Stomach smooth muscle (tissue), 2 donors: ENCODE results near the gene OPA1.

Experiments
- H3K27ac ChIP-seq: one replicate; pipeline ENCODE4 v1.7.0; 2013; ENCODE audit warnings: mild to moderate bottlenecking, low read length, inconsistent platforms
- H3K27me3 ChIP-seq, 2 donors: one replicate each; pipeline ENCODE4 v1.7.0; 2013; ENCODE audit warnings: low read length in 2 of 2; ENCODE audit not compliant: insufficient read depth in 2 of 2, control insufficient read depth in 1 of 2
- H3K36me3 ChIP-seq, 2 donors: one replicate each; pipeline ENCODE4 v1.7.0; 2013; ENCODE audit warnings: low read length in 2 of 2; ENCODE audit not compliant: control insufficient read depth in 2 of 2, insufficient read depth in 2 of 2
- H3K4me1 ChIP-seq: one replicate; pipeline ENCODE4 v1.7.0; 2013; ENCODE audit warnings: low read length; ENCODE audit not compliant: control insufficient read depth, insufficient read depth
- H3K4me3 ChIP-seq, 2 donors: one replicate each; pipeline ENCODE4 v1.7.0; 2013; ENCODE audit warnings: low read length in 2 of 2
- H3K9ac ChIP-seq, 2 donors: one replicate each; pipeline ENCODE4 v1.7.0; 2013; ENCODE audit warnings: low read length in 2 of 2, mild to moderate bottlenecking in 1 of 2
- H3K9me3 ChIP-seq, 2 donors: one replicate each; pipeline ENCODE4 v1.7.0; 2013; ENCODE audit warnings: low read length in 2 of 2; ENCODE audit not compliant: control insufficient read depth in 2 of 2
- donor health status: healthy.
- donor health status: Pancreatic carcinoma.

Gene OPA1

DNA sequence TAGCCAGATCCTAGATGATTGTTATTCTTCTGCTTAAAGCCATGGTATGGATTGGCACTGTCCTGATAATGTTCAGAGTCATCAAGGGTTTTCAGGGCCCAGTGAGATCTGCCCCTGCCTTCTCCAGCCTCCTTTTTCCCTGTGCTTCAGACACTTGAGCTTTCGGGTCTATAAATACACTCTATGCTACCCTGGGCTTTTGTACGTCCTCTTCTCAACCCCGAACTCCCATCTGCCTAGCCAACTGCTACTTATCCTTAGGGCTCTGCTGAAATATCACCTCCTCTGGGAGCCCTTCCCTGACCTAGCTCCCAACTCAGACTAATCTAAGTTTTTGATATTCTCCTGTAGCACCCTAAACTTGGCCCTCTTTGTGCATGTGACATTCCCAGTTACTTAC, 115.3 kb downstream of the OPA1 start:
- Histone ChIP-seq H3K9ac (no peak overlapping the region), H3K4me1 (peaks cover 3% of the 10 kb centered on the region), H3K27me3 (no peaks in the 10 kb centered on the region), H3K36me3 (no peaks in the 10 kb centered on the region), H3K9me3 (no peaks in the 10 kb centered on the region), H3K4me3 (no peak overlapping the region), H3K27ac (no peak overlapping the region)

- Histone ChIP-seq H3K9me3 (peaks cover 0 to 5% of the 10 kb centered on the region in 2 donors), H3K9ac (no peak overlapping the region), H3K36me3 (no peaks in the 10 kb centered on the region), H3K27ac (no peak overlapping the region), H3K4me3 (no peak overlapping the region), H3K27me3 (no peaks in the 10 kb centered on the region), H3K4me1 (no peaks in the 10 kb centered on the region)
Measured at GRCh38 chr3:193710286-193711165, 117.5 kb downstream of the OPA1 start.

DNA sequence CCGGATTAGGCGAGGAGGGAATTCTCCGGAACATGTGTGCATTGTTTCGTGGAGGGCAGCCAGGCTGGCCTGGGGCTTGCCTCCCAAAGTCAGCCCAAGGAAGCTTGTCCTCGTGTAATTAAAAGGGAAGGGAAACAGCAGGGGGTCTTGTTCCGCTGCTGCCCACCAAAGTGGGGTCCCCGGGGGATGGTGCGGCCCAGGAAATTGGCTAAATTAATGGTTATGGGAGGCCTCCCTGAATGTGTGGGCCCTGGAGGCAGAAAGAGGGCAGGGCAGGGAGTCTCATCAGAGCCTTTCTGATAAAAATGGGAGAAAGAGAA, 118.1 kb downstream of the OPA1 start:
- Histone ChIP-seq H3K27me3 (no peaks in the 10 kb centered on the region), H3K27ac (no peak overlapping the region), H3K9me3 (peaks cover 0 to 5% of the 10 kb centered on the region in 2 donors)

DNA sequence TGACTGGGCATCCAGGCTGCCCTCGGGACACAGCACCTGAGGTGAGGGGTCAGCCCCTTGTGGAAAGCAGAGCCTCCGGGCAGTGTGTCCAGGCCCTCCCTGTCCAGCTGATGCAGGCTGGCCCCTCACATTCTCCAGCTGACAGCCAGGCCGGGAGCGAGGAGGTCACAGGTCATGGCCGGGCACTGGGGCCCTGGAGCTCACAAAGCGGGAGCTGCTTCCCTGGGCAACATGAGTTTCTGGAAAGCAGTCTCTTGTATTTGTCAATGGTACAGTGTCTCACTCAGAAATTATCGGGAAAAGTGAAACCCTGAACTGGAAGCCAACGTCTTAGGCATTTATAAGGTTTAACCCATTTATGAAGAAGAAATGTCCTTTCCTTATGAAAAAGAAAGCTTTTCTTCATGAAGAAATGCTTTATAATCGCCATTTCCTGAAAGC, 118.5 kb downstream of the OPA1 start:
- Histone ChIP-seq H3K27me3 (no peaks in the 10 kb centered on the region), H3K4me3 (no peak overlapping the region), H3K4me1 (no peaks in the 10 kb centered on the region), H3K36me3 (no peaks in the 10 kb centered on the region), H3K9me3 (peaks cover 0 to 5% of the 10 kb centered on the region in 2 donors), H3K9ac (no peak overlapping the region), H3K27ac (no peak overlapping the region)

More for the DNA sequence above, 118.1 kb downstream of the OPA1 start:
- H3K4me3 ChIP-seq: no peak overlapping the region
- no peaks in the 10 kb centered on the region for H3K36me3 ChIP-seq
- H3K4me1 ChIP-seq: no peaks in the 10 kb centered on the region
- no peak overlapping the region for H3K9ac ChIP-seq

DNA sequence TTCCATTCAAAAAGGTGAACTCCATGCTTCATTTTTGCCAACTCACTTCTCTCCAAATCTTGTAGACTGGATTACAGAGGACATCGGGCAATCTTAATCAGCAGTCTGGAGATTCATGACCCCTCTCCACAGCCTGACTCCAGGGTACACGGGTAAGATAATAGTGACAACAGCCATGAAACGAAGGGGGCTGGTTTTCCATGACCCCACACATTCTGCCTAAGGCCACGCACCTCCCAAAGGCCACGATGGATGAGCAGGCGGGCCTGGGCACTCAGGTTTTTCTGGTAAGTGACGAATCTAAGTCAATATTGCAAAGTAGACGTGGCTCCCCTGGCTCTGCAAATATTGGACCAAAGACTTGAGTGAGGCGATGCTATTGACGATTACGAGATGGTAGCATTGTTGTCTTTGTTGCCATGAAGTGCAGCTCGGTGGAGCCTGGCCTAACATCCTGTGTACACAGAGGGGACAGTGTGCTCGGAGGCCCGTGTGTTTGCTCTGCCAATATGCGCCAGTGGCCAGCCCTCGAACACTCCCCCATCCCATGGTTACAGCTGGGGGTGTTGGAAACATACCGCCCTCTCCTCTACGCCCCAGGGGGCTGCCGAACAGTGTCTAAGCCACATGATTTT, 119.1 kb downstream of the OPA1 start:
- Histone ChIP-seq H3K27me3 (no peaks in the 10 kb centered on the region), H3K4me1 (no peaks in the 10 kb centered on the region), H3K9me3 (peaks cover 0 to 5% of the 10 kb centered on the region in 2 donors), H3K27ac (no peak overlapping the region), H3K9ac (no peak overlapping the region), H3K36me3 (no peaks in the 10 kb centered on the region), H3K4me3 (no peak overlapping the region)

GRCh38 chr3:193712938-193713337, 119.9 kb downstream of the OPA1 start:
- H3K9me3 ChIP-seq: peaks cover 0 to 5% of the 10 kb centered on the region in 2 donors
- H3K27ac ChIP-seq: no peak overlapping the region
- no peaks in the 10 kb centered on the region for H3K27me3 ChIP-seq
- no peak overlapping the region for H3K9ac ChIP-seq
- no peak overlapping the region for H3K4me3 ChIP-seq
- H3K4me1 ChIP-seq: no peaks in the 10 kb centered on the region
- H3K36me3 ChIP-seq: no peaks in the 10 kb centered on the region

GRCh38 chr3:193714523-193715137, 121.6 kb downstream of the OPA1 start:
- H3K9ac ChIP-seq: no peak overlapping the region

DNA sequence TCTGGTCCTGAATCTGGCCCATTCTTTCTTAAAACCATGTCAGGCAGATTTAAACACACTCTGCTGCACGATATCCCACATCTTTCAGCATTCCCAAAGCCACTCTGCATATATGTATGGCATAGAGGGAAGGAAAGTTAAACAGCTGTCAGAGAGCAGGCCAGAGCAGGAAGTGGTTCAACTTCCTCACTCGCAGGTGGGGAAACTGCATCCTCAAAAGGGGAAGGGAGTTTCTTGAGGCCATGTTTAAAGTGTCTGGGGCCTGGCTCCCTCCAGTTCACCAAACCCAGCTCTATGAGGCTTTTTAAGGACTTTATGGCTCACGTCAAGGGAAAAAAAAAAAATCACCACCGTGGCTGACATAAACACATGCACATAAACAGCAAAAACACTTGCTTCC, 123.1 kb downstream of the OPA1 start:
- Histone ChIP-seq H3K4me1 (no peaks in the 10 kb centered on the region), H3K27ac (no peak overlapping the region), H3K9me3 (peaks cover 0 to 5% of the 10 kb centered on the region in 2 donors), H3K36me3 (no peaks in the 10 kb centered on the region), H3K4me3 (no peak overlapping the region), H3K9ac (no peak overlapping the region), H3K27me3 (no peaks in the 10 kb centered on the region)

More at GRCh38 chr3:193714523-193715137, 121.6 kb downstream of the OPA1 start:
- no peaks in the 10 kb centered on the region for H3K36me3 ChIP-seq
- no peak overlapping the region for H3K4me3 ChIP-seq
- no peaks in the 10 kb centered on the region for H3K27me3 ChIP-seq
- no peaks in the 10 kb centered on the region for H3K4me1 ChIP-seq
- H3K9me3 ChIP-seq: peaks cover 0 to 5% of the 10 kb centered on the region in 2 donors
- no peak overlapping the region for H3K27ac ChIP-seq

- H3K4me1 ChIP-seq: no peaks in the 10 kb centered on the region
- peaks cover 0 to 1% of the 10 kb centered on the region in 2 donors for H3K9me3 ChIP-seq
- no peak overlapping the region for H3K4me3 ChIP-seq
- no peak overlapping the region for H3K27ac ChIP-seq
- no peaks in the 10 kb centered on the region for H3K36me3 ChIP-seq
- H3K27me3 ChIP-seq: no peaks in the 10 kb centered on the region
- no peak overlapping the region for H3K9ac ChIP-seq
Measured at GRCh38 chr3:193719735-193720134, 126.7 kb downstream of the OPA1 start.

- Histone ChIP-seq H3K36me3 (no peaks in the 10 kb centered on the region), H3K4me3 (no peak overlapping the region), H3K9me3 (no peaks in the 10 kb centered on the region), H3K4me1 (no peaks in the 10 kb centered on the region), H3K9ac (no peak overlapping the region), H3K27me3 (no peaks in the 10 kb centered on the region), H3K27ac (no peak overlapping the region)
Measured at GRCh38 chr3:193720169-193720568, 127.2 kb downstream of the OPA1 start.
